ENCODE measurements around the gene AKT1. TPM values are rescaled to one million over a fixed set of nuclear protein-coding genes. Genes with fewer than 3 reads are reported as not detected.

The AKT1 gene
- total and polyA plus RNA-seq, 7 donors: 86.2 to 180 (median 116) TPM

GRCh38 chr14:104745431-104745830 lies 50.1 kb downstream of the AKT1 start:
- no peaks in the 10 kb centered on the region for H3K27me3 ChIP-seq
- TF ChIP-seq, protein P1, sequence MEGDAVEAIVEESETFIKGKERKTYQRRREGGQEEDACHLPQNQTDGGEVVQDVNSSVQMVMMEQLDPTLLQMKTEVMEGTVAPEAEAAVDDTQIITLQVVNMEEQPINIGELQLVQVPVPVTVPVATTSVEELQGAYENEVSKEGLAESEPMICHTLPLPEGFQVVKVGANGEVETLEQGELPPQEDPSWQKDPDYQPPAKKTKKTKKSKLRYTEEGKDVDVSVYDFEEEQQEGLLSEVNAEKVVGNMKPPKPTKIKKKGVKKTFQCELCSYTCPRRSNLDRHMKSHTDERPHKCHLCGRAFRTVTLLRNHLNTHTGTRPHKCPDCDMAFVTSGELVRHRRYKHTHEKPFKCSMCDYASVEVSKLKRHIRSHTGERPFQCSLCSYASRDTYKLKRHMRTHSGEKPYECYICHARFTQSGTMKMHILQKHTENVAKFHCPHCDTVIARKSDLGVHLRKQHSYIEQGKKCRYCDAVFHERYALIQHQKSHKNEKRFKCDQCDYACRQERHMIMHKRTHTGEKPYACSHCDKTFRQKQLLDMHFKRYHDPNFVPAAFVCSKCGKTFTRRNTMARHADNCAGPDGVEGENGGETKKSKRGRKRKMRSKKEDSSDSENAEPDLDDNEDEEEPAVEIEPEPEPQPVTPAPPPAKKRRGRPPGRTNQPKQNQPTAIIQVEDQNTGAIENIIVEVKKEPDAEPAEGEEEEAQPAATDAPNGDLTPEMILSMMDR (IDR thresholded peaks at IDR 0.05): no peak
- TF ChIP-seq EP300 (IDR thresholded peaks at IDR 0.05): no peak
- no peak for DNase-seq
- H3K27ac ChIP-seq: no peak overlapping the region
- H3K4me3 ChIP-seq: no peak overlapping the region
- peaks cover 0 to 32% (median 17%) of the 10 kb centered on the region in 4 donors for H3K4me1 ChIP-seq
- H3K36me3 ChIP-seq: no peaks in the 10 kb centered on the region
- H3K9me3 ChIP-seq: no peaks in the 10 kb centered on the region
- WGBS, 2 donors: 94 to 95% methylated on average over 9 of the region's 9 CpGs
- intact Hi-C loops (cut with DNase I): no loop called here

GRCh38 chr14:104744484-104744883 lies 51.1 kb downstream of the AKT1 start:
- Histone ChIP-seq H3K4me1 (peaks cover 0 to 32% (median 17%) of the 10 kb centered on the region in 4 donors), H3K27ac (no peak overlapping the region), H3K9me3 (no peaks in the 10 kb centered on the region), H3K4me3 (no peak overlapping the region), H3K27me3 (no peaks in the 10 kb centered on the region), H3K36me3 (no peaks in the 10 kb centered on the region)
- intact Hi-C loops (cut with DNase I): no loop called here
- TF ChIP-seq POLR2A (IDR thresholded peaks at IDR 0.05): no peak
- TF ChIP-seq, protein P1 (IDR thresholded peaks at IDR 0.05): no peak
- no peak for TF ChIP-seq POLR2AphosphoS5 (IDR thresholded peaks at IDR 0.05)
- no peak for TF ChIP-seq EP300 (IDR thresholded peaks at IDR 0.05)
- WGBS, 2 donors: 95% methylated on average over 10 of the region's 10 CpGs
- DNase-seq: no peak

DNA sequence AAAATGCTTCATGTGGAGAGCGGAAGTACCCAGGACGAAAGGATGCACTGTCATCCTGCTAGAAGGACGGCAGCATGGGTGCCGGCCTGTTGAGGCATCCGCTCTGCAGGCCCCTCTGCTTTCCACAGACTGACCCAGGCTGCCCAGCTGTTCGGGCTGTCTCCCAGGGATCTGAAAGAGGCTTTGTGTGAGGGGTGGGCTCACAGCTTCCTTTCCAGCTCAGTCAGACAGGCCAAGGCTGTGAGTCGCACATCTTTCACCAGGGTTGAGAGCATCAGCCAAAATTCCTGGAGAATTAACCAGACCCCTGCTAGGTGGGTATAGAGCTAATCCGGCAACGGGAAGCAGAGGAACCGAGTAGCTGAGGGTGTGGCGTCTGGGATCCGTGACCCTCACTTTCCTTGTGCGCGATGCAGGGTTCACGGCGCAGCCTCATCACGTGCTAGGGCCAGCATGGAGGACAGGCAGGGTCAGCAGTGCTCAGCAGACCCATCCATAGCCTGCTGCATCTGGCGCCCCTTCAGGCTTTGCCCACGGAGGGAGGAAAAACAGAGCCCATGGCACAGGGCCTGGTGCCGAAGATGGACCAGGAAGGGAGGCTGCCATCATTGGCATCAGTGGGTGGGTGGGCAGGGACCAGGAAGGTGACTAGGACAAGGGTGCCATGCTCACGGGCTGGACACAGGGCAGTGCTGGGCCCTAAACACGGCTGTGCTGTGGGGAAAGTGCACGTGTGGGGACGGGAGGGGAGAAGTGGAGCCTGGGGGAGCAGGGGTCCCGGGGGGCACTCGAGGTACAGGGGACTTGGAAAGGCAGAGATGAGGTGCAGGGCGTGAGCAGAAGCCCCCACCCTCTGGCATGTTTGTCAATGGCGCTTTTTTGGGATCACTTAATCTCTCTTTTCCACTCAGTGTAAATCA lies 51.8 kb downstream of the AKT1 start:
- Histone ChIP-seq H3K9me3 (no peaks in the 10 kb centered on the region), H3K27me3 (no peaks in the 10 kb centered on the region), H3K36me3 (no peaks in the 10 kb centered on the region), H3K4me3 (no peak overlapping the region), H3K27ac (no peak overlapping the region), H3K4me1 (peaks cover 0 to 32% (median 17%) of the 10 kb centered on the region in 4 donors)
- 88 to 92% methylated on average over 28 of the region's 28 CpGs for WGBS, 2 donors
- no peak for TF ChIP-seq EP300 (IDR thresholded peaks at IDR 0.05)
- no peak for TF ChIP-seq POLR2AphosphoS5 (IDR thresholded peaks at IDR 0.05)
- TF ChIP-seq POLR2A (IDR thresholded peaks at IDR 0.05): no peak
- TF ChIP-seq, protein P1 (IDR thresholded peaks at IDR 0.05): no peak
- intact Hi-C loops (cut with DNase I): no loop called here
- no peak for DNase-seq

- Histone ChIP-seq H3K4me3 (no peak overlapping the region), H3K4me1 (peaks cover 0 to 23% (median 13%) of the 10 kb centered on the region in 4 donors), H3K36me3 (no peaks in the 10 kb centered on the region), H3K9me3 (no peaks in the 10 kb centered on the region), H3K27ac (no peak overlapping the region), H3K27me3 (no peaks in the 10 kb centered on the region)
- intact Hi-C loops (cut with DNase I): no loop called here
- no peak for DNase-seq
- WGBS, 2 donors: 92% methylated on average over 32 of the region's 32 CpGs
- TF ChIP-seq, protein P1 (IDR thresholded peaks at IDR 0.05): no peak
- TF ChIP-seq POLR2AphosphoS5 (IDR thresholded peaks at IDR 0.05) (no peak), EP300 (IDR thresholded peaks at IDR 0.05) (no peak), POLR2A (IDR thresholded peaks at IDR 0.05) (no peak)
These were observed 52.7 kb downstream of the AKT1 start for GRCh38 chr14:104742586-104743455.
